ENCODE data around the gene DAGLA. TPM values are rescaled to one million over a fixed set of nuclear protein-coding genes. Genes with fewer than 3 reads are reported as not detected.

The DAGLA gene
- total RNA-seq, 1 experiment from 2014 or later = 9.5 TPM

- no peaks in the 10 kb centered on the region for H3K9me3 Mint-ChIP-seq (ENCODE audit: unreplicated experiment)
- Histone ChIP-seq H3K4me1 (peaks cover 76% of the 10 kb centered on the region), H3K27me3 (replicated peaks; ENCODE audit: control insufficient read depth, insufficient read depth, low read length) (no peaks in the 10 kb centered on the region), H3K9me3 (no peaks in the 10 kb centered on the region), H3K36me3 (ENCODE audit: control insufficient read depth, insufficient read depth, low read length) (no peaks in the 10 kb centered on the region), H3K4me3 (ENCODE audit: low read depth, low read length) (no peak overlapping the region)
- H3K4me3 Mint-ChIP-seq (ENCODE audit: unreplicated experiment) = peak overlapping the region; percentile 56
- H3K4me1 Mint-ChIP-seq (ENCODE audit: low read depth, unreplicated experiment) = peaks cover 59% of the 10 kb centered on the region
- no peak for DNase-seq
- ChIA-PET POLR2A (interaction anchor here (1.4 kb wide), 1 partner anchor 10 kb away, joined by 6 read pairs; no protein-coding TSS in a partner anchor), CTCF (interaction anchor here (0.6 to 1.6 kb wide), 3 partner anchors 11 to 91 kb away, joined by 3 to 12 read pairs (median 4); no protein-coding TSS in a partner anchor)
- H3K36me3 Mint-ChIP-seq (ENCODE audit: insufficient read depth, unreplicated experiment) = peaks cover 15% of the 10 kb centered on the region
- BruUV-seq (replicated peaks) = no TSS peak
- no peak for TF ChIP-seq CTCF (IDR thresholded peaks at IDR 0.05; ENCODE audit: insufficient read depth in 1 of 2, low read depth in 1 of 2, low read length in 1 of 2, severe bottlenecking in 1 of 2, unreplicated experiment in 1 of 2)
- intact Hi-C loops (cut with micrococcal nuclease; ENCODE audit: unreplicated experiment) = no loop called here
- peak overlapping the region; percentile 97 for H3K27ac Mint-ChIP-seq (ENCODE audit: unreplicated experiment)
- H3K27me3 Mint-ChIP-seq (ENCODE audit: insufficient read depth, unreplicated experiment) = no peaks in the 10 kb centered on the region
Measured at GRCh38 chr11:61656347-61657077, 23.7 kb upstream of the DAGLA start.

- H3K4me1 ChIP-seq = peaks cover 64% of the 10 kb centered on the region
- Mint-ChIP-seq H3K9me3 (ENCODE audit: unreplicated experiment) (no peaks in the 10 kb centered on the region), H3K27me3 (ENCODE audit: insufficient read depth, unreplicated experiment) (no peaks in the 10 kb centered on the region), H3K4me3 (ENCODE audit: unreplicated experiment) (no peak overlapping the region), H3K36me3 (ENCODE audit: insufficient read depth, unreplicated experiment) (peaks cover 15% of the 10 kb centered on the region), H3K4me1 (ENCODE audit: low read depth, unreplicated experiment) (peaks cover 50% of the 10 kb centered on the region), H3K27ac (ENCODE audit: unreplicated experiment) (no peak overlapping the region)
- H3K36me3 ChIP-seq (ENCODE audit: control insufficient read depth, insufficient read depth, low read length) = no peaks in the 10 kb centered on the region
- no peaks in the 10 kb centered on the region for H3K27me3 ChIP-seq (replicated peaks; ENCODE audit: control insufficient read depth, insufficient read depth, low read length)
- no peak for TF ChIP-seq CTCF (IDR thresholded peaks at IDR 0.05; ENCODE audit: insufficient read depth in 1 of 2, low read depth in 1 of 2, low read length in 1 of 2, severe bottlenecking in 1 of 2, unreplicated experiment in 1 of 2)
- intact Hi-C loops (cut with micrococcal nuclease; ENCODE audit: unreplicated experiment) = no loop called here
- H3K4me3 ChIP-seq (ENCODE audit: low read depth, low read length) = no peak overlapping the region
- no TSS peak for BruUV-seq (replicated peaks)
- H3K9me3 ChIP-seq = no peaks in the 10 kb centered on the region
- CTCF ChIA-PET = interaction anchor here (0.6 kb wide), 1 partner anchor 19 kb away, joined by 4 read pairs; no protein-coding TSS in a partner anchor
- POLR2A ChIA-PET = interaction anchor here (1.4 kb wide), 1 partner anchor 9 kb away, joined by 6 read pairs; no protein-coding TSS in a partner anchor
- no peak for DNase-seq
Measured at GRCh38 chr11:61657566-61658290, 22.5 kb upstream of the DAGLA start.

- Histone ChIP-seq H3K36me3 (ENCODE audit: control insufficient read depth, insufficient read depth, low read length) (no peaks in the 10 kb centered on the region), H3K27me3 (replicated peaks; ENCODE audit: control insufficient read depth, insufficient read depth, low read length) (no peaks in the 10 kb centered on the region), H3K4me3 (ENCODE audit: low read depth, low read length) (no peak overlapping the region), H3K9me3 (no peaks in the 10 kb centered on the region), H3K4me1 (peaks cover 50% of the 10 kb centered on the region)
- H3K9me3 Mint-ChIP-seq (ENCODE audit: unreplicated experiment) = no peaks in the 10 kb centered on the region
- peaks cover 9% of the 10 kb centered on the region for H3K36me3 Mint-ChIP-seq (ENCODE audit: insufficient read depth, unreplicated experiment)
- peak overlapping the region; percentile 77 for H3K27ac Mint-ChIP-seq (ENCODE audit: unreplicated experiment)
- BruUV-seq (replicated peaks) = no TSS peak
- TF ChIP-seq CTCF (IDR thresholded peaks at IDR 0.05; ENCODE audit: insufficient read depth in 1 of 2, low read depth in 1 of 2, low read length in 1 of 2, severe bottlenecking in 1 of 2, unreplicated experiment in 1 of 2) = peak; percentile 30 to 54
- H3K27me3 Mint-ChIP-seq (ENCODE audit: insufficient read depth, unreplicated experiment) = no peaks in the 10 kb centered on the region
- H3K4me3 Mint-ChIP-seq (ENCODE audit: unreplicated experiment) = no peak overlapping the region
- peak; percentile 71 to 81 for DNase-seq
- ChIA-PET CTCF (interaction anchor here (0.6 to 1.0 kb wide), 2 partner anchors 8 to 151 kb away, joined by 4 to 5 read pairs; partner anchors contain the start of gene LRRC10B), POLR2A (no interaction called here)
- H3K4me1 Mint-ChIP-seq (ENCODE audit: low read depth, unreplicated experiment) = peaks cover 39% of the 10 kb centered on the region
- intact Hi-C loops (cut with micrococcal nuclease; ENCODE audit: unreplicated experiment) = no loop called here
Measured at GRCh38 chr11:61659413-61660196, 20.6 kb upstream of the DAGLA start.
